HG03571 (cell line): ENCODE results near the gene CYP3A5.
"Not testable (repeated sequence)": the region's sequence is repeated elsewhere in the genome, so short reads cannot be mapped to it uniquely, and the experiment has no call there.

Experiments used
- ATAC-seq: cut with Tn5 transposase; IDR thresholded peaks from one replicate; pipeline ENCODE4 v1.9.1; 2021; ENCODE audit not compliant: unreplicated experiment

The CYP3A5 gene

GRCh38 chr7:99685871-99686608 is 6.2 kb upstream of the CYP3A5 start:
- not testable (repeated sequence) for ATAC-seq

GRCh38 chr7:99685129-99685758 is 5.4 kb upstream of the CYP3A5 start:
- ATAC-seq, result no peak

- ATAC-seq, result no peak
Observed at GRCh38 chr7:99679032-99679399, 780 bp downstream of the CYP3A5 start.

- no peak for ATAC-seq
Observed at GRCh38 chr7:99677648-99678045, 2.1 kb downstream of the CYP3A5 start.

GRCh38 chr7:99677013-99677647 is 2.7 kb downstream of the CYP3A5 start:
- no peak for ATAC-seq

- ATAC-seq, result no peak
Observed at GRCh38 chr7:99674995-99675742, 4.6 kb downstream of the CYP3A5 start.

- no peak for ATAC-seq
Observed at GRCh38 chr7:99672573-99672972, 7.2 kb downstream of the CYP3A5 start.

- ATAC-seq, result no peak
Observed at GRCh38 chr7:99669782-99670181, 10.0 kb downstream of the CYP3A5 start.

GRCh38 chr7:99668541-99668940 is 11.3 kb downstream of the CYP3A5 start:
- ATAC-seq, result no peak

- no peak for ATAC-seq
Observed at GRCh38 chr7:99667179-99667578, 12.6 kb downstream of the CYP3A5 start.

GRCh38 chr7:99666013-99666395 is 13.8 kb downstream of the CYP3A5 start:
- ATAC-seq, result no peak

- no peak for ATAC-seq
Observed at GRCh38 chr7:99665312-99666012, 14.3 kb downstream of the CYP3A5 start.

GRCh38 chr7:99657879-99658278 is 21.9 kb downstream of the CYP3A5 start:
- not testable (repeated sequence) for ATAC-seq

- ATAC-seq, result not testable (repeated sequence)
Observed at GRCh38 chr7:99654626-99655025, 25.2 kb downstream of the CYP3A5 start.

GRCh38 chr7:99653754-99654153 is 26.0 kb downstream of the CYP3A5 start:
- ATAC-seq, result no peak

GRCh38 chr7:99653269-99653668 is 26.5 kb downstream of the CYP3A5 start:
- not testable (repeated sequence) for ATAC-seq

- no peak for ATAC-seq
Observed at GRCh38 chr7:99652671-99653070, 27.1 kb downstream of the CYP3A5 start.

GRCh38 chr7:99651290-99651689 is 28.5 kb downstream of the CYP3A5 start:
- no peak for ATAC-seq

GRCh38 chr7:99648843-99649242 is 31.0 kb downstream of the CYP3A5 start:
- ATAC-seq, result no peak

GRCh38 chr7:99645590-99645989 is 34.2 kb downstream of the CYP3A5 start:
- ATAC-seq, result no peak

- no peak for ATAC-seq
Observed at GRCh38 chr7:99644431-99644830, 35.4 kb downstream of the CYP3A5 start.
